CD4-positive, alpha-beta T cell treated with Interleukin-4 for 4 hours (primary cell): ENCODE measurements around the gene ZMYND10.

Source experiments
- DNase-seq: peaks from one replicate; pipeline ENCODE4 v3.0.0-alpha.2; 2020

The ZMYND10 gene

GRCh38 chr3:50342813-50343633, 2.5 kb downstream of the ZMYND10 start:
- DNase-seq, result no peak

GRCh38 chr3:50341996-50342650, 3.4 kb downstream of the ZMYND10 start:
- no peak for DNase-seq

GRCh38 chr3:50341537-50341936, 4.0 kb downstream of the ZMYND10 start:
- no peak for DNase-seq

- peak; percentile 62 for DNase-seq
These were observed 4.8 kb downstream of the ZMYND10 start, which contains the start of gene RASSF1 for GRCh38 chr3:50340448-50341329. Gene RASSF1 (minus strand): TSS chr3:50340836. CDS start chr3:50340805, 31 bp downstream.

GRCh38 chr3:50340147-50340447, 5.4 kb downstream of the ZMYND10 start:
- DNase-seq, result no peak

- no peak for DNase-seq
These were observed 5.9 kb downstream of the ZMYND10 start for GRCh38 chr3:50339485-50340146.

- DNase-seq, result no peak
These were observed 6.6 kb downstream of the ZMYND10 start for GRCh38 chr3:50338965-50339364.

- peak; percentile 96 for DNase-seq
These were observed 8.2 kb downstream of the ZMYND10 start for GRCh38 chr3:50337175-50337861.

- DNase-seq, result no peak
These were observed 8.9 kb downstream of the ZMYND10 start for GRCh38 chr3:50336452-50337174.

- no peak for DNase-seq
These were observed 11.0 kb downstream of the ZMYND10 start for GRCh38 chr3:50334339-50335075.

- DNase-seq, result no peak
These were observed 11.7 kb downstream of the ZMYND10 start for GRCh38 chr3:50333744-50334328.

- DNase-seq, result no peak
These were observed 14.1 kb downstream of the ZMYND10 start for GRCh38 chr3:50331364-50331907.

GRCh38 chr3:50330330-50330729, 15.2 kb downstream of the ZMYND10 start:
- DNase-seq, result no peak

- peak; percentile 93 for DNase-seq
These were observed 17.4 kb downstream of the ZMYND10 start, which contains the start of gene TUSC2 for GRCh38 chr3:50327943-50328691. Gene TUSC2 (minus strand): TSS chr3:50328223. CDS start chr3:50328099, 124 bp downstream.

GRCh38 chr3:50327129-50327528, 18.4 kb downstream of the ZMYND10 start:
- DNase-seq, result no peak

GRCh38 chr3:50326182-50326541, 19.4 kb downstream of the ZMYND10 start:
- no peak for DNase-seq

GRCh38 chr3:50325497-50326181, 19.9 kb downstream of the ZMYND10 start:
- no peak for DNase-seq

GRCh38 chr3:50325113-50325480, 20.4 kb downstream of the ZMYND10 start:
- no peak for DNase-seq
